ENCODE results near the gene HS3ST6. TPM values are rescaled to one million over a fixed set of nuclear protein-coding genes. Genes with fewer than 3 reads are reported as not detected.

HS3ST6 gene
- total and polyA plus RNA-seq, 9 of the 15 experiments (the other 6 are each of a cell fraction or from before 2014, with no cell fraction given): not detected

GRCh38 chr16:1929578-1930337, 11.5 kb upstream of the HS3ST6 start (continued):
- TF ChIP-seq BRF2 (IDR thresholded peaks at IDR 0.05; ENCODE audit: borderline replicate concordance, insufficient read depth, insufficient read length) (no peak), NCOR1 (IDR thresholded peaks at IDR 0.05) (no peak), CREB3 (tag; conservative IDR thresholded peaks at IDR 0.05; ENCODE audit: low read depth) (0 out of 2 replicates have a peak, but pooled peaks have one; percentile 59), BRCA1 (IDR thresholded peaks at IDR 0.05) (no peak), BRCA1 (CRISPR knock-in tag; IDR thresholded peaks at IDR 0.05) (no peak), ZNF277 (CRISPR knock-in tag; IDR thresholded peaks at IDR 0.05; ENCODE audit: borderline replicate concordance) (no peak), RAD21 (CRISPR knock-in tag; conservative IDR thresholded peaks at IDR 0.05 in 1 of 2, IDR thresholded peaks at IDR 0.05 in 1 of 2) (peak; percentile 98), NR2C2 (CRISPR knock-in tag; IDR thresholded peaks at IDR 0.05) (peak; percentile 42; the same call in 1 of the 2 replicates), NR2C2 (tag; IDR thresholded peaks at IDR 0.05) (peak; percentile 36; the same call in 1 of the 2 replicates), FOXP1 (CRISPR knock-in tag; IDR thresholded peaks at IDR 0.05) (peak; percentile 98), ARID2 (IDR thresholded peaks at IDR 0.05) (no peak), PML (IDR thresholded peaks at IDR 0.05; ENCODE audit: low read length) (no peak), ARHGAP35 (IDR thresholded peaks at IDR 0.05; ENCODE audit: partially characterized antibody) (no peak), KLF10 (CRISPR knock-in tag; IDR thresholded peaks at IDR 0.05) (no peak), ZNF511 (CRISPR knock-in tag; IDR thresholded peaks at IDR 0.05) (peak; percentile 94), ZNF274 (IDR thresholded peaks at IDR 0.05; ENCODE audit: borderline replicate concordance, low read depth, low read length) (no peak), ZFX (CRISPR knock-in tag; IDR thresholded peaks at IDR 0.05) (peak; percentile 91), HMGN3 (IDR thresholded peaks at IDR 0.05; ENCODE audit: borderline replicate concordance, extremely low read depth, insufficient read length, low read depth, low read length) (peak; percentile 75), HDAC8 (tag; IDR thresholded peaks at IDR 0.05) (peak; percentile 89), ZBTB9 (CRISPR knock-in tag; IDR thresholded peaks at IDR 0.05) (peak; percentile 47; the same call in 1 of the 2 replicates), ELF2 (CRISPR knock-in tag; IDR thresholded peaks at IDR 0.05) (no peak)
